ENCODE measurements around the gene TOPAZ1.

DNA sequence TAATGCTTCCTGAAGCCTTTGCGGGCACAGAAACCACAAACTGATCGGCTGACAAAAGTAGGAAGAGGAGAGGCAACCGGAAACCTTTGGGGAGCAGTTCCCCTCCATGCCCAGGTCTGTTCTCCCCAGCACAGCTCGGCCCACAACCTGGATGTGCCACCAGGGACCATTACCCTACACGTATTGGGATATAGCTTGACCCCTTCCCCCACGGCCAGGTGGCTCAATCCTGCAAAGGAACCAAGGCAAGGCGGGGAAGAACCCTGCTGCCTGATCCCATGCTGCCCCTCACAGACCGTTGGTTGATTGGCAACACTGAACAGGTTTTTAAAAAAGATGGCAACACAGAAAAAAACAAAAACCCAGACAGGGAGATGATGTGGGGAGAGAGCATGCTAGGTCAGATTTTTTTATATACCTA lies 77.2 kb downstream of the TOPAZ1 start:
- TF ChIP-seq EZH2 (IDR thresholded peaks at IDR 0.05; ENCODE audit: borderline replicate concordance, low read length) (no peak), CTCF (conservative IDR thresholded peaks at IDR 0.05 in 1 of 2, IDR thresholded peaks at IDR 0.05 in 1 of 2; ENCODE audit: extremely low read depth in 1 of 2, insufficient read depth in 1 of 2, low read depth in 1 of 2, low read length in 2 of 2) (no peak)
